K562 (cell line): ENCODE data around the gene SLC20A1. TPM values are rescaled to one million over a fixed set of nuclear protein-coding genes. Genes with fewer than 3 reads are reported as not detected.
A peak's percentile ranks its signal among the peaks of the same experiment; 100 is the strongest.

Experiments
- CHAMP1 ChIP-seq: fragments of 450-650 bp; IDR thresholded peaks from 2 replicates; pipeline ENCODE4 v1.6.1; 2016; ENCODE audit warnings: mild to moderate bottlenecking
- CHD1 ChIP-seq: fragments of 200-600 bp; sonication (generic); IDR thresholded peaks from one replicate; pipeline ENCODE4 v1.6.1; 2012; ENCODE audit warnings: mild to moderate bottlenecking, moderate library complexity, low read length, inconsistent platforms
- CREB1 ChIP-seq, 2 experiments: sonication (generic) in 1 of 2; formaldehyde crosslinking in 1 of 2; IDR thresholded peaks; 2 replicates each; pipeline versions ENCODE4 v1.6.1 to v1.8.0; 2012 to 2022; ENCODE audit warnings: inconsistent platforms in 1 of 2, mild to moderate bottlenecking in 1 of 2, missing genetic modification reagents in 1 of 2, moderate library complexity in 1 of 2
- DPF2 ChIP-seq: fragments of 450-650 bp; IDR thresholded peaks from 2 replicates; pipeline ENCODE4 v1.6.1; 2016
- ESRRA ChIP-seq: fragments of 450-650 bp; IDR thresholded peaks from 2 replicates; pipeline ENCODE4 v1.6.1; 2014; ENCODE audit warnings: low read depth, mild to moderate bottlenecking, moderate library complexity, borderline replicate concordance
- EZH2 ChIP-seq: IDR thresholded peaks from 2 replicates; pipeline ENCODE4 v1.6.1; 2012; ENCODE audit warnings: low read depth, mild to moderate bottlenecking, inconsistent platforms, low read length, borderline replicate concordance
- FOSL1 ChIP-seq: fragments of 200-800 bp; sonication (Bioruptor generic); conservative IDR thresholded peaks from 2 replicates; pipeline ENCODE4 v1.6.1; 2016; ENCODE audit warnings: missing genetic modification characterization, missing compliant biosample characterization
- FOXJ3 ChIP-seq: sonication (generic); formaldehyde crosslinking; IDR thresholded peaks from 2 replicates; pipeline ENCODE4 v1.4.0; 2020; ENCODE audit warnings: mild to moderate bottlenecking, missing genetic modification reagents
- FOXM1 ChIP-seq, 2 experiments: fragments of 450-650 bp in 1 of 2; sonication (generic) in 1 of 2; formaldehyde crosslinking in 1 of 2; IDR thresholded peaks; 2 replicates each; pipeline versions ENCODE4 v1.6.1 to v1.9.0; 2017 to 2022; ENCODE audit warnings: low read depth in 2 of 2, mild to moderate bottlenecking in 2 of 2, missing genetic modification reagents in 1 of 2, moderate library complexity in 1 of 2
- L3MBTL2 ChIP-seq: fragments of 450-650 bp; IDR thresholded peaks from 2 replicates; pipeline ENCODE4 v1.6.1; 2016; ENCODE audit warnings: mild to moderate bottlenecking, moderate library complexity
- MEIS2 ChIP-seq: fragments of 450-650 bp; IDR thresholded peaks from 2 replicates; pipeline ENCODE4 v1.6.1; 2014; ENCODE audit warnings: mild to moderate bottlenecking; ENCODE audit not compliant: partially characterized antibody
- PYGO2 ChIP-seq: fragments of 450-650 bp; IDR thresholded peaks from 2 replicates; pipeline ENCODE4 v1.6.1; 2016; ENCODE audit warnings: mild to moderate bottlenecking, missing genetic modification characterization, moderate library complexity, missing compliant biosample characterization
- RBM39 ChIP-seq: fragments of 200-400 bp; formaldehyde crosslinking; optimal IDR thresholded peaks from 2 replicates; pipeline ENCODE3; 2018; ENCODE audit warnings: low read depth, low read length
- SAFB2 ChIP-seq: fragments of 200-400 bp; formaldehyde crosslinking; IDR thresholded peaks from 2 replicates; pipeline ENCODE4 v1.6.1; 2018; ENCODE audit warnings: borderline replicate concordance, low read length, low read depth, moderate library complexity; ENCODE audit not compliant: severe bottlenecking
- SMARCA4 ChIP-seq: fragments of 450-650 bp; IDR thresholded peaks from 2 replicates; pipeline ENCODE4 v1.6.1; 2016
- TEAD1 ChIP-seq, 2 experiments: fragments of 450-650 bp in 1 of 2; sonication (generic) in 1 of 2; formaldehyde crosslinking; IDR thresholded peaks; 2 replicates each; pipeline versions ENCODE4 v1.4.0 to v1.8.0; 2020 to 2022; ENCODE audit warnings: mild to moderate bottlenecking in 2 of 2, missing genetic modification reagents in 1 of 2
- ZNF280A ChIP-seq: fragments of 450-650 bp; IDR thresholded peaks from 2 replicates; pipeline ENCODE4 v1.6.1; 2018; ENCODE audit warnings: mild to moderate bottlenecking, low read depth; ENCODE audit not compliant: partially characterized antibody
- ZNF384 ChIP-seq: IDR thresholded peaks from 2 replicates; pipeline ENCODE4 v1.6.1; 2012; ENCODE audit warnings: low read depth, low read length, improper control_type of control experiment
- ZNF592 ChIP-seq: fragments of 450-650 bp; IDR thresholded peaks from 2 replicates; pipeline ENCODE4 v1.6.1; 2017; ENCODE audit warnings: antibody characterized with exemption, mild to moderate bottlenecking
- polyA plus RNA-seq, 8 experiments: library from polyadenylated mRNA; depleted of rRNA in 4 of 8; stranded (reverse) in 5 of 8; unstranded in 3 of 8; fragments of >200 nt; fragmentation: Nextera tagmentation in 2 of 8; fragmentation: Illumina TruSeq in 1 of 8; extraction: Ambion mirVana in 2 of 8; extraction: Trizol in 1 of 8; gene quantifications; 2 replicates each; pipeline versions ENCODE4 v1.2.1 to v1.2.3, GENCODE V29; 2011 to 2014; ENCODE audit warnings: inconsistent platforms in 1 of 8, missing spikeins in 1 of 8
- total RNA-seq, 7 experiments: library from RNA; depleted of rRNA in 6 of 7; stranded (reverse); fragments of >200 nt in 6 of 7; fragmentation: Illumina TruSeq in 2 of 7; extraction: Trizol in 2 of 7; gene quantifications; 2 replicates each; pipeline versions ENCODE4 v1.2.1 to v1.2.3, GENCODE V29; 2011 to 2021; ENCODE audit warnings: low replicate concordance in 1 of 7

SLC20A1 gene
- total and polyA plus RNA-seq, 9 of the 15 experiments (the other 6 are each of a cell fraction or from before 2014, with no cell fraction given) = 53.8 to 150 (median 74.7) TPM

GRCh38 chr2:112623913-112624777, 21.6 kb upstream of the SLC20A1 start (continued):
- no peak for TF ChIP-seq ZNF280A
- TF ChIP-seq ZNF592 = no peak
- TF ChIP-seq CREB1 (IDR thresholded peaks at IDR 0.05) = no peak
- peak; percentile 28; the same call in 1 of the 2 replicates for TF ChIP-seq CREB1 (CRISPR knock-in tag; IDR thresholded peaks at IDR 0.05)
- TF ChIP-seq SAFB2 = no peak
- 0 out of 2 replicates have a peak, but pooled peaks have one; percentile 25 for TF ChIP-seq DPF2
- TF ChIP-seq CHAMP1 = no peak
- TF ChIP-seq RBM39 = no peak
- no peak for TF ChIP-seq FOXM1 (IDR thresholded peaks at IDR 0.05; ENCODE audit: low read depth)
- no peak for TF ChIP-seq FOXM1 (CRISPR knock-in tag; IDR thresholded peaks at IDR 0.05; ENCODE audit: low read depth)
- TF ChIP-seq SMARCA4 = peak; percentile 20; the same call in 1 of the 2 replicates
- TF ChIP-seq FOXJ3 (CRISPR knock-in tag) = no peak
- no peak for TF ChIP-seq ESRRA
- TF ChIP-seq L3MBTL2 = no peak
- TF ChIP-seq TEAD1 (CRISPR knock-in tag; IDR thresholded peaks at IDR 0.05) = no peak
- peak; percentile 37 for TF ChIP-seq MEIS2
- TF ChIP-seq CHD1 = no peak
- TF ChIP-seq PYGO2 (tag) = no peak
- TF ChIP-seq EZH2 = no peak
- TF ChIP-seq FOSL1 = peak; percentile 86
- TF ChIP-seq ZNF384 = no peak
